Immature natural killer cell (primary cell): ENCODE results near the gene NEURL4. TPM values are rescaled to one million over a fixed set of nuclear protein-coding genes. Genes with fewer than 3 reads are reported as not detected.
"Not testable (repeated sequence)": the region's sequence is repeated elsewhere in the genome, so short reads cannot be mapped to it uniquely, and the experiment has no call there.

Experiments
- DNase-seq, 3 donors: peaks; one replicate each; pipeline ENCODE4 v3.0.0; 2022; ENCODE audit warnings: mixed read lengths in 1 of 3
- H3K27ac Mint-ChIP-seq, 6 donors: one replicate each; pipeline ENCODE4 v1.8.0; 2020; ENCODE audit warnings: mixed read lengths in 6 of 6, mild to moderate bottlenecking in 5 of 6, inconsistent platforms in 4 of 6, moderate library complexity in 3 of 6
- H3K27me3 Mint-ChIP-seq, 3 donors: one replicate each; pipeline ENCODE4 v1.8.0; 2020 to 2021; ENCODE audit warnings: low read depth in 3 of 3, mild to moderate bottlenecking in 3 of 3, mixed read lengths in 3 of 3, moderate library complexity in 3 of 3, inconsistent platforms in 1 of 3
- H3K36me3 Mint-ChIP-seq, 3 donors: one replicate each; pipeline ENCODE4 v1.8.0; 2020; ENCODE audit warnings: mixed read lengths in 3 of 3, inconsistent platforms in 2 of 3, mild to moderate bottlenecking in 2 of 3
- H3K4me1 Mint-ChIP-seq, 2 donors: one replicate each; pipeline ENCODE4 v1.8.0; 2020; ENCODE audit warnings: inconsistent platforms in 2 of 2, mild to moderate bottlenecking in 2 of 2, mixed read lengths in 2 of 2, moderate library complexity in 1 of 2
- H3K4me3 Mint-ChIP-seq, 5 donors: one replicate each; pipeline ENCODE4 v1.8.0; 2020; ENCODE audit warnings: mild to moderate bottlenecking in 5 of 5, mixed read lengths in 5 of 5, inconsistent platforms in 3 of 5, moderate library complexity in 3 of 5
- H3K9me3 Mint-ChIP-seq, 6 donors: one replicate each; pipeline ENCODE4 v1.8.0; 2020; ENCODE audit warnings: mild to moderate bottlenecking in 6 of 6, mixed read lengths in 6 of 6, inconsistent platforms in 4 of 6, moderate library complexity in 3 of 6
- polyA plus RNA-seq, 3 donors: library from polyadenylated mRNA; unstranded; fragments of 300-500 nt; fragmentation: Illumina TruSeq; gene quantifications; one replicate each; pipeline ENCODE4 v1.2.3, GENCODE V29; 2021

Gene NEURL4
- polyA plus RNA-seq, 3 donors from 2014 or later = 0.58 to 2.8 (median 1.4) TPM

DNA sequence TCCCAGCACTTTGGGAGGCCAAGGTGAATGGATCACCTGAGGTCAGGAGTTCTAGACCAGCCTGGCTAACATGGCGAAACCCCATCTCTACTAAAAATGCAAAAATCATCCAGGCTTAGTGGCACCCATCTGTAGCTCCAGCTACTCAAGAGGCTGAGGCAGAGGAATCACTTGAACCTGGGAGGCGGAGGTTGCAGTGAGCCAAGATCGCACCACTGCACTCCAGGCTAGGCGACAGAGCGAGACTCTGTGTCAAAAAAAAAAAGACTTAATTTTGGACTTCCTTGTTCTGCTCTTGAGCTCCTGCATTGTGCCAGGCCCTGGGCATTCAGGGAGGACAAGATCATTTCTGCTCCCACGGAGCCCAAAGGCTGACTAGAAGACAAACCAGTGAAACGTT lies 8.5 kb upstream of the NEURL4 start:
- H3K9me3 Mint-ChIP-seq, H3K27me3 Mint-ChIP-seq, DNase-seq: not testable (repeated sequence)
- peak overlapping the region; percentile 87 to 98 (median 96) for H3K27ac Mint-ChIP-seq
- H3K4me3 Mint-ChIP-seq = peak overlapping the region; percentile 85 to 95 (median 89)
- H3K36me3 Mint-ChIP-seq = peaks cover 4 to 13% (median 12%) of the 10 kb centered on the region in 3 donors
- peaks cover 44 to 46% of the 10 kb centered on the region in 2 donors for H3K4me1 Mint-ChIP-seq

DNA sequence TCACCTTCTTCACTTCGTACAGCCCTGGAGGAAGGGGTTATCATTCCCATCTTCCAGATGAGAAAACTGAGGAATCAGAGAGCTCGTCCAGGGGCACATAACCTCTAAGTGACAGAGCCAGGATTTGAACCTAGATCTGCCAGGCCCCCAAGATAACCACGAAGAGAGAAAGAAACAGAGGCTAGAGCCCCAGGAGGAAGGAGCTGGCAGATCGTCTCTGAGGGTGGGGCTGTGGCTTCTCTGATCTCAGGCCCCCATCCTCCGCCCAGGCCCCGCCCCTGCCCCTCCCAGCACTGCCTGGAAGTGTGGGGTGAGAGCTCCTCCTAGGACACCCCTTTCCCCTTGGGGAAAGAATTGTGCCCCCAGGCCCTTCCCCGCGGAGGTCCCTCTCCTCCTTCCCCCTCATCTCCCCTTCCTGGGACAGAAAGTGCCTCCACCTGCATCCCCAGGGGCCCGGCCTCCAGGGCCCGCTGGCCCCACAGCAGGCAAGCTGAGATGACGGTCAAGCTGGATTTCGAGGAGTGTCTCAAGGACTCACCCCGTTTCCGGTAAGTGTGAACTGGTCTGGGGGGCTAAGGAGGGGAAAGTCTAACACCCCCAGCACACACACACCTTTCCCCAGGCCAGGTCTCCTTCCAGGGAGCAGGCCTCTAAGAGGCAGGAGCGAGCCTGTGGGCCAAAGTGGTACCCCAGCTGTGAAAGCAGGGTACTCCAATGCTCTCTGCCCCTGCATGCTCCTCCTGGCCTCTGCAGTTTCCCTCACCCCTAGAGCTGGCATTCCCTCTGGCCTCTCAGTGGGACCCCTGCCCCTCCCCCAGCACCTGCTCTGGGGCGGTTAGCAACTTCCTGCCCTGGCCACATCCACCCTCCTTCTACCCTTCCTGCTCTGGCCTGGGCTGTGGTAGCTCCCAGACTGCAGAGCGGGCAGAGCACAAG lies 7.4 kb upstream of the NEURL4 start, which contains the start of gene ACAP1:
Gene ACAP1 (plus strand): TSS at position 290 of the 936 bp plus-strand sequence. CDS start 206 bp downstream, at position 496.
- Mint-ChIP-seq H3K27me3 (peaks cover 0 to 4% (median 0%) of the 10 kb centered on the region in 3 donors), H3K27ac (peak within 1 kb of the TSS; percentile 87 to 98 (median 96)), H3K9me3 (peaks cover 0 to 1% (median 0%) of the 10 kb centered on the region in 6 donors), H3K4me1 (peaks cover 42 to 45% of the 10 kb centered on the region in 2 donors), H3K4me3 (peak within 1 kb of the TSS; percentile 85 to 95 (median 89)), H3K36me3 (peaks cover 4 to 11% (median 11%) of the 10 kb centered on the region in 3 donors)
- DNase-seq = peak; percentile 54 to 66 (median 64)

DNA sequence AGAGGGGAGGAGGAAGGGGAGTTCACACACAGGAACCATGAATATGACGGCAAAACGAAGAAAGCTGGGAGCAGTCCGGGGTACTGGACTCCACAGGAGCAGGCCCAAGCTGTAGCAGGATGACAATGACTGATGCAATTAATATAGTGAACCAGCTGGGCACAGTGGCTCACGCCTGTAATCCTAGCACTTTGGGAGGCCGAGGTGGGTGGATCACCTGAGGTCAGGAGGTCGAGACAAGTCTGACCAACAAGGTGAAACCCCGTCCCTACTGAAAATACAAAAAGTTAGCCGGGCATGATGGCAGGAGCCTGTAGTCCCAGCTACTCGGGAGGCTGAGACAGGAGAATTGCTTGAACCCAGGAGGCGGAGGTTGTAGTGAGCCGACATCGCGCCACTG lies 6.6 kb upstream of the NEURL4 start:
- Mint-ChIP-seq H3K4me1 (peaks cover 40 to 44% of the 10 kb centered on the region in 2 donors), H3K4me3 (peak overlapping the region; percentile 85 to 95 (median 89)), H3K27ac (peak overlapping the region; percentile 87 to 98 (median 96))
- not testable (repeated sequence) for H3K9me3 Mint-ChIP-seq, H3K36me3 Mint-ChIP-seq, DNase-seq, H3K27me3 Mint-ChIP-seq

DNA sequence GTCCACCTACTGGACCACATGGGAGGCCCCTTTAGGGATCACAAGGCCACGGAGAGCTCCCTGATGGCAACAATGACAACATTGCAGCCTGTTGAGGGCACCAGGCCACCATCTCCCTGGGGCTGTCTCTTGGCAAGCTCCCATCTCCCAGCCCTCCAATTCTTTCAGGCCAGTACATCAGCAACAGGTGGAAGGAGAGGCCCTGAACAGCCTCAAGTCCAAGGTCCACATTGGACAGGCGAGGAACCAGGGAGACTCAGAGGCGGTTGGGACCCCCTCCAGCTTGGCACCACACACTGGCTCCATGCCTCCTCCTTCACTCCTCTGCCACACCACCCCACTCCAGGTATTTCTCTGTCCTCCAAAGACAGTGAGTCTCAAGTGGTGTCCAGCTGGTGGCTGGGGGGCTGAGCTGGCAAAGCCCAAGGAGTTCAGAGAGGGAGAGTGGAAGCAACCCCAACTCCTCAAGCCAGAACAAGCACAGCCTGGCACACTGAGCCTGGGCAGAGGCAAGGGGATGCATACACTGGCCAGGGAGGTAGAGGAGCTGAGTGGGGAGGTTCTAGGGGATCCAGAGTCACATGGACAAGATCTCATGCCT lies 5.9 kb upstream of the NEURL4 start:
- H3K9me3 Mint-ChIP-seq = peaks cover 0 to 1% (median 0%) of the 10 kb centered on the region in 6 donors
- DNase-seq = no peak
- peak overlapping the region; percentile 87 to 98 (median 96) for H3K27ac Mint-ChIP-seq
- peaks cover 40 to 44% of the 10 kb centered on the region in 2 donors for H3K4me1 Mint-ChIP-seq
- peak overlapping the region; percentile 85 to 95 (median 89) for H3K4me3 Mint-ChIP-seq
- H3K27me3 Mint-ChIP-seq = peaks cover 0 to 4% (median under 1%) of the 10 kb centered on the region in 3 donors
- peaks cover 4 to 6% (median 5%) of the 10 kb centered on the region in 3 donors for H3K36me3 Mint-ChIP-seq

DNA sequence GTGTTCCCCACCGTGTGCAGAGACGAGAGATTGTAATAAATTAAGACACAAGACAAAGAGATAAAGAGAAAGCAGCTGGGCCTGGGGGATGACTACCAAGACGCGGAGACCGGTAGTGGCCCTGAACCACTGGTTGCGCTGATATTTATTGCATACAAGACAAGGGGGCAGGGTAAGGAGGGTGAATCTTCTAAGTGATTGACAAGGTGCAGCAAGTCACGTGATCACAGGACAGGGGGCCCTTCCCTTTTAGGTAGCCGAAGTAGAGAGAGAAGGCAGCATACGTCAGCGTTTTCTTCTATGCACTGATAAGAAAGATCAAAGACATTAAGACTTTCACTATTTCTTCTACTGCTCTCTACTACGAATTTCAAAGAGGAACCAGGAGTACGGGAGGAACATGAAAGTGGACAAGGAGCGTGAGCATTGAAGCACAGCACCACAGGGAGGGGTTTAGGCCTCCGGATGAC lies 3.5 kb upstream of the NEURL4 start:
- H3K27me3 Mint-ChIP-seq = peaks cover 9 to 16% (median 13%) of the 10 kb centered on the region in 3 donors
- not testable (repeated sequence) for DNase-seq, H3K36me3 Mint-ChIP-seq, H3K9me3 Mint-ChIP-seq
- peak overlapping the region in 2 of 5 donors; percentile 17 to 54 for H3K4me3 Mint-ChIP-seq
- peak overlapping the region in 3 of 6 donors; percentile 28 to 58 (median 40) for H3K27ac Mint-ChIP-seq
- H3K4me1 Mint-ChIP-seq = peaks cover 47 to 53% of the 10 kb centered on the region in 2 donors

DNA sequence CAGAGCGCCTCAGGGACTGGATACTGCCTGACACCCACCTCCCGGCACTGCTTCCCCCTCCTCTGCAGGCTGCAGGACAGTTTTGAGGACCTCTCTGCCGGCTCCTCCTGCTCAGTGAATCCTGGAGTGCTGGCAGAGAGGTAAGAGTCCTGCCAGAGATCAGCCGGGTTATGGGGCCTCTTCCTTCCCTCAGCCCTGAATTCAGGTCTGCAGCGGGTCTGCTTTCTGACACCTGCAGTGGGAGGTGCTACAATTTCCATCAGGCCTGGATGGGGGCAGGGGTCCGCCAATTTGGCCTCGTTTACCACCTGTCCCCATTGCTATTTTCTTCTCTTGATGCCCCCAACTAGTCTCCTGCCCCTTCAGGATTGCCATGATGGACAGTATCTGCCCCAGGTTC lies 3.0 kb upstream of the NEURL4 start:
- Mint-ChIP-seq H3K27me3 (peaks cover 9 to 16% (median 13%) of the 10 kb centered on the region in 3 donors), H3K9me3 (peaks cover 0 to 1% (median 0%) of the 10 kb centered on the region in 6 donors), H3K4me1 (peaks cover 42 to 49% of the 10 kb centered on the region in 2 donors), H3K4me3 (peak overlapping the region in 3 of 5 donors; percentile 17 to 54 (median 30)), H3K27ac (peak overlapping the region in 2 of 6 donors; percentile 19 to 28), H3K36me3 (no peaks in the 10 kb centered on the region)
- no peak for DNase-seq

DNA sequence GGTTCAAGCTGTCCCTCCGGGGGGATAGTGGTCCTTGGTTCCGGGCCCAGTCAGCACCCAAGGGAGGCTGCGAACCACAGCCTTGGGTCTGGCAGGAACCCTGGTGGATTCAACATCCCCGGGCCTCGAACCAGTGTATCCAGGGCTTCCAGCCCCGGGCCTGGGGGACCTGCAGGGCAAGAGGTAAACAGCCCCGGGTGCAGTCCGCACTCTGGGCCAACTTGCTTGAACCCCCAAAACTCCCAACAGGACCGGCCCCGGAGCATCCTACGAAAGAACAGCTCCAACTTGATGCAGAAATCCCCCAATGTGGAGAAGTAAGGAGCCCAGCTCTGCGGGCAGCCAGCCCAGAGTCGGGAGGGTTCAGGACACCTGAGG lies 1.5 kb upstream of the NEURL4 start:
- Mint-ChIP-seq H3K36me3 (no peaks in the 10 kb centered on the region), H3K27ac (peak overlapping the region in 2 of 6 donors; percentile 40 to 94), H3K27me3 (peaks cover 9 to 17% (median 13%) of the 10 kb centered on the region in 3 donors), H3K4me1 (peaks cover 29 to 38% of the 10 kb centered on the region in 2 donors), H3K4me3 (peak overlapping the region in 4 of 5 donors; percentile 26 to 99 (median 98)), H3K9me3 (peaks cover 0 to 1% (median 0%) of the 10 kb centered on the region in 6 donors)
- no peak for DNase-seq

DNA sequence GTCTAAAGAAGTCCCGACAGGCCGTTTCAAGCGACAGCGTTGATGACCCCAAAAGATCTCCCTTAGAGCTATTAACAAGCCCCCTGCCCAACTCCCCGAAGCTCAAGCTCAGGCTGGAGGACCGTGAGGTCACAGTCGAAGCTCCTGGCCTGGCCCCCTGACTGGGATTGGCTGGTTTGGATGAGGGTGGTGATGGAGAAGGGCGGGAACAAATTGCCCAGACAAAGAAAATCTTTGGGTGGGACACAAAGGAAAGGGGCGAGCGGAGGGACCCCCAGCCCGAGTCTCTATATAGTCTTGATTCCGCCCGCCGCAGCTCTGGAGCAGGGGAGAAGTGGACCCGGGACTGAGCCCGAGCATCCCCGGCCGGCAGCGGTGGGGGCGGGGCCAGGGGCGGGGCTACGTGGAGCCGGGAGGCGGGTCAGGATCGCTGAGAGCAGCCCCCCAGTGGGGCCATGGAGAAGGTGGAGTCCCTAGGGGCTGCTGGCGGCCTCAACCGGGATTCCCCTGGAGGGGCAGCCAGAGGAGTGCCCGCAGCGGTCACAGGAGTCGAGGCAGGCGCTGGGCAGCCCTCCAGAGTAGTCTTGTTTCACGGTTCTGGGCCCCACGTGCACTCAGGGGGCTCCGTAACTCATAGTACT lies 982 bp upstream of the NEURL4 start:
- H3K4me1 Mint-ChIP-seq = peaks cover 24 to 33% of the 10 kb centered on the region in 2 donors
- no peaks in the 10 kb centered on the region for H3K36me3 Mint-ChIP-seq
- H3K27ac Mint-ChIP-seq = peak overlapping the region; percentile 94 to 98 (median 96)
- H3K4me3 Mint-ChIP-seq = peak overlapping the region; percentile 91 to 99 (median 97)
- peak; percentile 80 to 82 (median 81) for DNase-seq
- H3K9me3 Mint-ChIP-seq = no peaks in the 10 kb centered on the region
- H3K27me3 Mint-ChIP-seq = peaks cover 9 to 14% (median 13%) of the 10 kb centered on the region in 3 donors

DNA sequence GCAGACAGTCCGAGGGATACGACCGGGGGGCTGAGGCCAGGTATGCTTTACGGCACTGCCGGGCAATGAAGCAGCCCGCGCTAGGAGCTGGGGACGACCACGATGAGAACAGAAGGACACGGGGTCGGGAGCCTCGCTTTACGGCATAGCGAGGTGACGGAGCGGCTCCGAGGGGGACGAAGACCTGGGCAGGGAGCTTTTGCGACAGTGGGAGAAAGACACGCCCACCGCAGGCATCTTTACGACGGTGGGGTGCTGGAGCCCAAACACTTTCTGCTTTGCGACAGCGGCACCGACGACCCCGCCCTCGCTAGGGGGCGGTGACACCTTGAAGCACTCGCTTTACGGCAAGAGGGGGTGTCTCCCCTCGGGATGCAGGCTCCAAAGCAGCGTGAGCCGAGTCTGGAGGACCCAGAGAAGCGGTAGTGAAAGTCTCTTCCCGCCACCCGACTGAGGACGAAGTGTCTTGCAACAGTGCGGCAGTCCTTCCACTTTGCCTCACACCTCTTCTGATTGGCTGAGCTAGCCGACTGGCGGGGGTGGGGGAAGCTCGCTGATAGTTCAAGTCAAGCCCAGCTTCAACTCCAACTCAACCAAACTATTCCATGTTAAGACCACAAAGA lies 350 bp upstream of the NEURL4 start:
- Mint-ChIP-seq H3K27ac (peak overlapping the region; percentile 94 to 98 (median 96)), H3K4me3 (peak overlapping the region; percentile 91 to 99 (median 97)), H3K27me3 (peaks cover 9 to 14% (median 13%) of the 10 kb centered on the region in 3 donors), H3K36me3 (no peaks in the 10 kb centered on the region), H3K4me1 (peaks cover 23 to 28% of the 10 kb centered on the region in 2 donors), H3K9me3 (no peaks in the 10 kb centered on the region)
- peak; percentile 97 for DNase-seq

DNA sequence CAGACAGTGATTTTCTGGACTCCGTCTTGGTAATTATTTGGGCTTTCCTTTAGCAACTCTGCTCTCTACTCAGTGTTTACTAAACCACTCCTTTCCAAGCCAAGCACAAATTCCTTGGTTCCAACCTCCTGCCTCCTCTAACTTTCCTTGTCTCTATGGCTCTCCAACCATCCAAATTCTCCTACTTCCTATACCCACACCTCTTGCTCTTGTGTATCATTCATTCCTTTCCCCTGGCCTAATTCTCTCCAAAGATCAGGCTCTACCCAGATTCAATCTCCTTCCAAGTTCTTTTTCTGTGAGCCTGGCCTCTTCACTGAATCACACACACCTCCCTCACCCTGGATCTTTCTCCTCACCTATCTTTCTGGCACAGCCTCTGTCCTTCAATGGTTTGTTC lies 1.1 kb downstream of the NEURL4 start:
- no peak for DNase-seq
- Mint-ChIP-seq H3K27me3 (peaks cover 9 to 14% (median 13%) of the 10 kb centered on the region in 3 donors), H3K4me1 (peaks cover 23 to 28% of the 10 kb centered on the region in 2 donors), H3K4me3 (peak overlapping the region; percentile 33 to 99 (median 79)), H3K27ac (peak overlapping the region; percentile 76 to 94 (median 86)), H3K9me3 (no peaks in the 10 kb centered on the region), H3K36me3 (no peaks in the 10 kb centered on the region)

DNA sequence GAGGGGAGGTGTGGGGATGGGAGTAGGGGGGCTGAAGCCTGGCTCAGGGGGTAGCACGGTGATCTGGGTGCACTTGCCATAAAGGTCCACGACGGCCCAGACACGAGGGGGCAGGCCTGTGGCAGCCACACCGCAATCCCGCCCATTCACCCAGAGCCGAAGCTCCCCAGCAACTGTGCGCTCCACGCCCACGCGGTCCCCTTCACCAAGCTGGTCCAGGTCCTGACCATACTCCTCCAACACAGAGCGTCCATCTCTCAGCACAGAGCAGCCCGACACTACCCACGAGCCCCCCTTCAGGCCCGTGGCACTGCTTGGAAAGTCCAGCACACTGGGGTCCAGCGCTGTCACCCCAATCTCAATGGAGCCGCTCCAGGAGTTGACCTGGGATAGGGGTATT lies 1.6 kb downstream of the NEURL4 start:
- Mint-ChIP-seq H3K9me3 (no peaks in the 10 kb centered on the region), H3K27ac (peak overlapping the region in 3 of 6 donors; percentile 76 to 94 (median 84)), H3K4me1 (peaks cover 23 to 28% of the 10 kb centered on the region in 2 donors), H3K4me3 (peak overlapping the region in 1 of 5 donors; percentile 29), H3K36me3 (no peaks in the 10 kb centered on the region), H3K27me3 (peaks cover 9 to 14% (median 13%) of the 10 kb centered on the region in 3 donors)
- DNase-seq = no peak

DNA sequence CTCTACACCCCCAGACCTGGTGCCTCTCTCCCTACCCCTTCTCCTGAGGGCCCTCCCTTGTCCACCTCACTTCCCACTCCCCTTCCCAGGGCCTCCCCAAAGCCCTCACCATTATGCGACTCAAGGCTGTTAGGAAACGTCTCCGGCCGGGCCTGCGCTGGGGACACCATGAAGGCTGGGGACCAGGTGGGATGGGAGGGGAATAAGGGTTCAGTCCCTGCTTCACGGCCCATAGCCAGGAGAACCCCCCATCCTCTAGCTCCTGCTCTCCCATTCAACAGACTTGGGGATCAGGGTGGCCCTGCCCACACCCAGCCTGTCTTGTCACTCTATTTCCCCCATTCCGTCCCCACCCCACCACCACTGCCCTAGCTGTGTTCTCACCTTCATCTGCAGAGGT lies 2.1 kb downstream of the NEURL4 start:
- H3K4me1 Mint-ChIP-seq = peaks cover 23 to 28% of the 10 kb centered on the region in 2 donors
- no peaks in the 10 kb centered on the region for H3K36me3 Mint-ChIP-seq
- peaks cover 9 to 14% (median 13%) of the 10 kb centered on the region in 3 donors for H3K27me3 Mint-ChIP-seq
- H3K4me3 Mint-ChIP-seq = no peak overlapping the region
- no peaks in the 10 kb centered on the region for H3K9me3 Mint-ChIP-seq
- no peak for DNase-seq
- no peak overlapping the region for H3K27ac Mint-ChIP-seq
